GM12801 (cell line): ENCODE data around the gene OR1L4.

Experiments used
- CTCF ChIP-seq: IDR thresholded peaks from one replicate; pipeline ENCODE4 v1.5.1; 2011; ENCODE audit warnings: control low read depth; ENCODE audit not compliant: insufficient read length; ENCODE audit errors: extremely low read depth

The OR1L4 gene

GRCh38 chr9:122723690-122724089 is at the start of gene OR1L4:
Gene OR1L4, plus strand, starts transcription at chr9:122723990. Its CDS starts 0 bp downstream, at chr9:122723990.
- no peak for TF ChIP-seq CTCF

- TF ChIP-seq CTCF = no peak
Observed at GRCh38 chr9:122684851-122685250, 38.9 kb upstream of the OR1L4 start.

GRCh38 chr9:122695696-122696095 is 28.1 kb upstream of the OR1L4 start:
- TF ChIP-seq CTCF = no peak

- TF ChIP-seq CTCF = no peak
Observed at GRCh38 chr9:122718038-122718437, 5.8 kb upstream of the OR1L4 start.

GRCh38 chr9:122719218-122719617 is 4.6 kb upstream of the OR1L4 start:
- no peak for TF ChIP-seq CTCF

- TF ChIP-seq CTCF = no peak
Observed at GRCh38 chr9:122742003-122742402, 18.2 kb downstream of the OR1L4 start, which contains the start of gene OR1L6. Gene OR1L6, plus strand, starts transcription at chr9:122742303. Its CDS starts 7,545 bp downstream, at chr9:122749848.

GRCh38 chr9:122754825-122755224 is 31.0 kb downstream of the OR1L4 start:
- no peak for TF ChIP-seq CTCF

- TF ChIP-seq CTCF = no peak
Observed at GRCh38 chr9:122767817-122768216, 44.0 kb downstream of the OR1L4 start.
